A549 (cell line): ENCODE data around the gene D2HGDH. TPM values are rescaled to one million over a fixed set of nuclear protein-coding genes. Genes with fewer than 3 reads are reported as not detected.

Experiments used
- ATAC-seq, 2 experiments: fragments of 200-7000 bp in 1 of 2; fragments of >200 bp in 1 of 2; cut with Nextera tagmentation in 1 of 2; cut with Tn5 transposase in 1 of 2; 3 replicates each; pipeline versions ENCODE4 v1.8.0 to v1.9.1; 2018 to 2020; ENCODE audit warnings: mild to moderate bottlenecking in 1 of 2, moderate library complexity in 1 of 2
- CTCF ChIA-PET: fragments of 300-600 bp; sonication (Branson Sonifier 250); formaldehyde crosslinking; extraction: SDS; loops from one replicate; lab custom pipeline; 2021; ENCODE audit warnings: antibody characterized with exemption, inconsistent platforms; lab: Yijun Ruan, JAX
- POLR2A ChIA-PET: fragments of 350-600 bp; formaldehyde crosslinking; extraction: SDS; loops from one replicate; lab custom pipeline; 2021; ENCODE audit warnings: antibody characterized with exemption, inconsistent platforms; lab: Yijun Ruan, JAX
- DNase-seq, 2 experiments: peaks; one replicate each; pipeline versions ENCODE4 v3.0.0 to v3.0.0-alpha.2; 2011 to 2016; ENCODE audit warnings: low read depth in 1 of 2, low spot score in 1 of 2
- FAIRE-seq: peaks from 2 replicates; lab custom pipeline; 2011; peaks lifted over from hg19 to GRCh38; lab: Jason Lieb, UNC
- H3K27ac ChIP-seq, 2 experiments: fragments of >200 bp; sonication (Bioruptor Twin); formaldehyde crosslinking; 3 replicates each; pipeline ENCODE4 v1.5.1; 2016 to 2017
- H3K4me1 ChIP-seq: fragments of >200 bp; sonication (Bioruptor Twin); formaldehyde crosslinking; 3 replicates; pipeline ENCODE4 v1.6.1; 2016
- H3K4me2 ChIP-seq: fragments of >200 bp; sonication (Bioruptor Twin); formaldehyde crosslinking; 3 replicates; pipeline ENCODE4 v1.6.1; 2016
- H3K4me3 ChIP-seq: fragments of >200 bp; sonication (Bioruptor Twin); formaldehyde crosslinking; 3 replicates; pipeline ENCODE4 v1.5.1; 2016
- H3K9me3 ChIP-seq: fragments of >200 bp; sonication (Bioruptor Twin); formaldehyde crosslinking; 3 replicates; pipeline ENCODE4 v1.6.1; 2016
- CBX8 ChIP-seq: fragments of 200-600 bp; sonication (generic); IDR thresholded peaks from 2 replicates; pipeline ENCODE4 v1.6.1; 2016
- EHMT2 ChIP-seq: fragments of 200-600 bp; sonication (generic); IDR thresholded peaks from 2 replicates; pipeline ENCODE4 v1.6.1; 2016; ENCODE audit warnings: antibody characterized with exemption, low read depth, mild to moderate bottlenecking, moderate library complexity
- ELK1 ChIP-seq: fragments of 150-350 bp; IDR thresholded peaks from 2 replicates; pipeline ENCODE4 v1.6.1; 2014; ENCODE audit warnings: low read depth, mild to moderate bottlenecking, low read length
- FOXS1 ChIP-seq: fragments of 250-450 bp; sonication (Bioruptor Pico); IDR thresholded peaks from 2 replicates; pipeline ENCODE4 v1.5.0; 2020; ENCODE audit warnings: mild to moderate bottlenecking, moderate library complexity
- GATA3 ChIP-seq: IDR thresholded peaks from 2 replicates; pipeline ENCODE4 v1.6.1; 2012; ENCODE audit warnings: borderline replicate concordance
- HDAC2 ChIP-seq: fragments of 200-600 bp; sonication (generic); IDR thresholded peaks from 2 replicates; pipeline ENCODE4 v1.6.1; 2016
- HOXA7 ChIP-seq: fragments of 250-450 bp; sonication (Bioruptor Pico); IDR thresholded peaks from 2 replicates; pipeline ENCODE4 v1.5.0; 2020; ENCODE audit warnings: mild to moderate bottlenecking, moderate library complexity
- HOXB13 ChIP-seq: fragments of 250-450 bp; sonication (Bioruptor Pico); IDR thresholded peaks from 2 replicates; pipeline ENCODE4 v1.5.0; 2020; ENCODE audit warnings: low read depth, mild to moderate bottlenecking, moderate library complexity
- MAX ChIP-seq: IDR thresholded peaks from 2 replicates; pipeline ENCODE4 v1.6.1; 2012
- MAZ ChIP-seq: fragments of 150-350 bp; IDR thresholded peaks from 2 replicates; pipeline ENCODE4 v1.6.1; 2014; ENCODE audit warnings: antibody characterized with exemption, low read depth, low read length, borderline replicate concordance
- MYC ChIP-seq: IDR thresholded peaks from 2 replicates; pipeline ENCODE4 v1.6.1; 2012; ENCODE audit warnings: mild to moderate bottlenecking, inconsistent platforms, low read length, improper control_type of control experiment, borderline replicate concordance
- RCOR1 ChIP-seq: fragments of 150-350 bp; IDR thresholded peaks from 2 replicates; pipeline ENCODE4 v1.6.1; 2014; ENCODE audit warnings: antibody characterized with exemption, low read length, low read depth
- REST ChIP-seq: fragments of 200-600 bp; sonication (generic); IDR thresholded peaks from 2 replicates; pipeline ENCODE4 v1.6.1; 2016; ENCODE audit warnings: antibody characterized with exemption, mild to moderate bottlenecking, moderate library complexity
- RNF2 ChIP-seq: fragments of 200-600 bp; sonication (generic); IDR thresholded peaks from 2 replicates; pipeline ENCODE4 v1.6.1; 2016; ENCODE audit warnings: low read depth, mild to moderate bottlenecking, antibody characterized with exemption, moderate library complexity, borderline replicate concordance
- USF2 ChIP-seq: fragments of 450-650 bp; IDR thresholded peaks from 2 replicates; pipeline ENCODE4 v1.6.1; 2014; ENCODE audit warnings: antibody characterized with exemption
- ZC3H11A ChIP-seq: fragments of 450-650 bp; IDR thresholded peaks from 2 replicates; pipeline ENCODE4 v1.6.1; 2014; ENCODE audit warnings: antibody characterized with exemption, mild to moderate bottlenecking
- ZFP36 ChIP-seq: fragments of 450-650 bp; IDR thresholded peaks from 2 replicates; pipeline ENCODE4 v1.6.1; 2014; ENCODE audit warnings: borderline replicate concordance; ENCODE audit not compliant: partially characterized antibody
- WGBS: methylation state at CpG from one replicate; pipeline ENCODE4 v1.1.6; 2017; ENCODE audit errors: missing lambda C conversion rate; 5-methylcytosine and 5-hydroxymethylcytosine counted together
- polyA plus RNA-seq, 4 experiments: library from polyadenylated mRNA; depleted of rRNA in 3 of 4; stranded (reverse); fragments of >200 nt; fragmentation: RNase III in 1 of 4; extraction: RNeasy Plus Mini Kit Qiagen cat#74134 plus additional on column Dnase treatment in 1 of 4; gene quantifications; 2 replicates in 3 of 4; 3 replicates in 1 of 4; pipeline ENCODE4 v1.2.3, GENCODE V29; 2011 to 2017

The D2HGDH gene
- polyA plus RNA-seq, 2 of the 4 experiments (the other 2 are of a cell fraction): 6.5 to 18.5 TPM

- H3K4me2 ChIP-seq: no peak overlapping the region
- H3K9me3 ChIP-seq: no peaks in the 10 kb centered on the region
- no peak overlapping the region for H3K27ac ChIP-seq
- ChIA-PET CTCF (no interaction called here), POLR2A (no interaction called here)
- DNase-seq (no peak), ATAC-seq (peak in 1 of 2 experiments; percentile 3; a peak in 1 of 6 replicates), FAIRE-seq (no peak)
- WGBS: 73% methylated on average over 28 of the region's 48 CpGs
- no peak for TF ChIP-seq USF2
- no peak for TF ChIP-seq MAZ
- no peak for TF ChIP-seq HDAC2
- no peak for TF ChIP-seq HOXA7
- TF ChIP-seq MYC: no peak
- no peak overlapping the region for H3K4me3 ChIP-seq
- no peaks in the 10 kb centered on the region for H3K4me1 ChIP-seq
Observed at GRCh38 chr2:241815477-241816430, 81.3 kb downstream of the D2HGDH start.

- no peak overlapping the region for H3K27ac ChIP-seq
- FAIRE-seq (no peak), DNase-seq (no peak), ATAC-seq (no peak)
- CTCF ChIA-PET: interaction anchor here (0.8 to 1.5 kb wide), 2 partner anchors 26 to 60 kb away, joined by 4 read pairs; no protein-coding TSS in a partner anchor
- no peaks in the 10 kb centered on the region for H3K4me1 ChIP-seq
- H3K4me2 ChIP-seq: no peak overlapping the region
- WGBS: 44% methylated on average over 12 of the region's 33 CpGs
- POLR2A ChIA-PET: interaction anchor here (0.6 kb wide), 1 partner anchor 130 kb away, joined by 3 read pairs; the partner anchor contains the start of gene DTYMK
- no peaks in the 10 kb centered on the region for H3K9me3 ChIP-seq
- no peak overlapping the region for H3K4me3 ChIP-seq
- TF ChIP-seq RNF2 (no peak), RCOR1 (no peak), ELK1 (no peak), ZC3H11A (no peak), MAX (no peak), EHMT2 (no peak), CBX8 (no peak), HOXB13 (CRISPR knock-in tag) (no peak), ZFP36 (no peak), GATA3 (no peak), FOXS1 (CRISPR knock-in tag) (no peak), REST (no peak)
Observed at GRCh38 chr2:241816431-241817121, 82.1 kb downstream of the D2HGDH start.
